ENCODE data around the gene ANKRD16. TPM values are rescaled to one million over a fixed set of nuclear protein-coding genes. Genes with fewer than 3 reads are reported as not detected.

Gene ANKRD16
- total and polyA plus RNA-seq, 2 of the 8 experiments (the other 6 are each of a cell fraction or from before 2014, with no cell fraction given): 8.2 to 12.7 TPM

DNA sequence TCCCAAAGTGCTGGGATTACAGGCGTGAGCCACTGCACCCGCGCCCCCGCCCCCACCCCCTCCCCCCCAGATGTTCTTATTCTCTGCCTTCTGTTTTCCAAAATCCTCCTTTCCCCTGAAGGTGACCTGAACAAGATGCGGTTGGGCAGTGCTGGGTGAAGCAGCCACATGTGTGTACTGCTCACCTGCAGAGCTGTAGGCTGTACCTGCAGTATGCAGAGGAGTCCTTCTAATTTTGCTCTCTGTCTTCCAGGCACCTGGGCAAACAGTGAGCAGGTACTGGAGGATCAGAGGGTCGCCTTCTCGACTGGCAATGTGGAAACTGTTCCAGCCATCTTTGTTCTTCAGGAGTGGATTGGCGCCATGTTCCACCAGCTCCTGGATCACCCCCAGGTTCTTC lies 2.1 kb downstream of the ANKRD16 start:
- Histone ChIP-seq H3K27me3 (replicated peaks in 1 of 4; ENCODE audit: control insufficient read depth in 3 of 4, extremely low read depth in 1 of 4, insufficient read depth in 3 of 4, low read length in 3 of 4) (no peaks in the 10 kb centered on the region), H3K4ac (replicated peaks; ENCODE audit: insufficient read length, low read depth, low read length) (no peak overlapping the region), H2BK120ac (replicated peaks; ENCODE audit: low read depth, low read length) (no peak overlapping the region), H2BK15ac (ENCODE audit: low read length) (no peak overlapping the region), H3K56ac (replicated peaks; ENCODE audit: insufficient read length, low read depth, low read length) (no peak overlapping the region), H3K4me2 (ENCODE audit: insufficient read depth in 1 of 2, low read depth in 2 of 2, low read length in 2 of 2) (peak overlapping the region; percentile 96 to 100; a peak in 2 of 4 replicates), H3K9me3 (ENCODE audit: insufficient read depth in 2 of 2, low read depth in 1 of 2, low read length in 1 of 2) (no peaks in the 10 kb centered on the region), H3K14ac (ENCODE audit: insufficient read length) (no peak overlapping the region), H4K8ac (ENCODE audit: extremely low read depth, insufficient read depth, low read length) (no peak overlapping the region), H3K4me1 (replicated peaks in 1 of 4; ENCODE audit: control insufficient read depth in 3 of 4, insufficient read depth in 4 of 4, low read length in 3 of 4) (peaks cover 5 to 14% (median 5%) of the 10 kb centered on the region in 4 experiments; a peak in 6 of 7 replicates), H3K23me2 (ENCODE audit: low read depth, low read length) (peaks cover 13% of the 10 kb centered on the region), H3K4me3 (ENCODE audit: extremely low read depth in 1 of 4, insufficient read depth in 2 of 4, low read depth in 3 of 4, low read length in 4 of 4) (peak overlapping the region in 1 of 4 experiments; percentile 98; a peak in 1 of 8 replicates), H3K79me1 (ENCODE audit: low read depth, low read length) (peaks cover 21% of the 10 kb centered on the region), H2AFZ (ENCODE audit: low read length) (no peak overlapping the region), H3K18ac (ENCODE audit: extremely low read depth, low read length) (no peak overlapping the region), H4K20me1 (replicated peaks in 1 of 2; ENCODE audit: control insufficient read depth in 1 of 2, insufficient read depth in 2 of 2, low read length in 2 of 2) (peaks cover 9 to 15% of the 10 kb centered on the region in 2 experiments), H4K5ac (ENCODE audit: insufficient read length, low read depth, low read length) (no peak overlapping the region), H3K27ac (ENCODE audit: low read depth, low read length) (no peak overlapping the region), H3K36me3 (ENCODE audit: control insufficient read depth in 2 of 4, insufficient read depth in 4 of 4, low read length in 3 of 4) (peaks cover 9 to 44% (median 19%) of the 10 kb centered on the region in 4 experiments; a peak in 7 of 8 replicates), H3K23ac (ENCODE audit: insufficient read length) (no peak overlapping the region), H2BK20ac (ENCODE audit: low read length) (no peak overlapping the region), H2AK5ac (ENCODE audit: low read depth, low read length) (no peak overlapping the region), H3K79me2 (ENCODE audit: control insufficient read depth in 1 of 2, insufficient read depth in 2 of 2, low read length in 2 of 2) (peaks cover 8 to 35% of the 10 kb centered on the region in 2 experiments), H2BK12ac (ENCODE audit: low read depth, low read length) (no peak overlapping the region), H2BK5ac (ENCODE audit: low read depth, low read length) (no peak overlapping the region), H3K9ac (replicated peaks in 1 of 4; ENCODE audit: extremely low read depth in 1 of 4, low read depth in 3 of 4, low read length in 3 of 4) (no peak overlapping the region), H4K91ac (replicated peaks; ENCODE audit: insufficient read length, low read length) (no peak overlapping the region)
- DNase-seq (ENCODE audit: low read depth in 1 of 2, low spot score in 2 of 2) (no peak), FAIRE-seq (no peak)
- ChIA-PET CTCF (ENCODE audit: partially characterized antibody) (interaction anchor here (0.6 to 4.2 kb wide), 2 partner anchors 14 to 1692 kb away, joined by 3 to 25 read pairs; no protein-coding TSS in a partner anchor), POLR2A (ENCODE audit: partially characterized antibody) (interaction anchor here (1.5 to 4.4 kb wide), 4 partner anchors 14 to 77 kb away, joined by 4 to 17 read pairs (median 15); no protein-coding TSS in a partner anchor)
- WGBS, 2 experiments (ENCODE audit: extremely low coverage in 1 of 2, insufficient coverage in 1 of 2, insufficient read length in 1 of 2, insufficient replicate concordance in 2 of 2, low coverage in 1 of 2, low lambda C conversion rate in 2 of 2, missing lambda C conversion rate in 1 of 2): 94% methylated on average over 4 of the region's 8 CpGs; no CpG with 5 or more reads in 1 of the 2 experiments
- TF ChIP-seq PHF8 (conservative IDR thresholded peaks at IDR 0.05; ENCODE audit: low read depth, low read length) (no peak), CTBP2 (IDR thresholded peaks at IDR 0.05; ENCODE audit: borderline replicate concordance, insufficient read depth, insufficient read length, low read length) (no peak), HDAC6 (IDR thresholded peaks at IDR 0.05; ENCODE audit: low read depth, low read length) (no peak), SIX5 (IDR thresholded peaks at IDR 0.05; ENCODE audit: low read depth, low read length) (no peak), SAP30 (IDR thresholded peaks at IDR 0.05; ENCODE audit: insufficient read depth, insufficient replicate concordance, low read length) (no peak), RNF2 (IDR thresholded peaks at IDR 0.05; ENCODE audit: borderline replicate concordance, low read depth, low read length, missing control alignments, poor library complexity, severe bottlenecking) (no peak), ZNF274 (IDR thresholded peaks at IDR 0.05; ENCODE audit: borderline replicate concordance, extremely low read depth, low read length) (no peak), BCL11A (IDR thresholded peaks at IDR 0.05; ENCODE audit: low read depth in 2 of 2, low read length in 2 of 2) (no peak), TCF12 (IDR thresholded peaks at IDR 0.05; ENCODE audit: low read depth, low read length) (no peak), MAX (IDR thresholded peaks at IDR 0.05) (no peak), YY1 (IDR thresholded peaks at IDR 0.05; ENCODE audit: low read depth, low read length) (no peak), RFX5 (IDR thresholded peaks at IDR 0.05; ENCODE audit: borderline replicate concordance, low read depth, low read length) (no peak), CREB1 (IDR thresholded peaks at IDR 0.05) (no peak)
